Upper lobe of left lung (tissue), 4 donors: ENCODE measurements around the gene PPP4R3B.

Source experiments
- POLR2A ChIP-seq, 4 donors: fragments of 450-650 bp; IDR thresholded peaks; one replicate each; pipeline ENCODE4 v1.5.1; 2016 to 2017; ENCODE audit warnings: antibody characterized with exemption in 4 of 4, mild to moderate bottlenecking in 2 of 4
- POLR2AphosphoS5 ChIP-seq, 2 donors: sonication (generic); formaldehyde crosslinking; IDR thresholded peaks; one replicate each; pipeline ENCODE4 v1.5.1; 2017; ENCODE audit warnings: antibody characterized with exemption in 2 of 2
- TF ChIP-seq, protein P1 (sequence below), 6 experiments: fragments of 450-650 bp in 4 of 6; fragments of 200-600 bp in 2 of 6; sonication (generic) in 2 of 6; IDR thresholded peaks; one replicate each; pipeline ENCODE4 v1.5.1; 2016 to 2019; ENCODE audit warnings: antibody characterized with exemption in 6 of 6

- TF ChIP-seq, protein P1, sequence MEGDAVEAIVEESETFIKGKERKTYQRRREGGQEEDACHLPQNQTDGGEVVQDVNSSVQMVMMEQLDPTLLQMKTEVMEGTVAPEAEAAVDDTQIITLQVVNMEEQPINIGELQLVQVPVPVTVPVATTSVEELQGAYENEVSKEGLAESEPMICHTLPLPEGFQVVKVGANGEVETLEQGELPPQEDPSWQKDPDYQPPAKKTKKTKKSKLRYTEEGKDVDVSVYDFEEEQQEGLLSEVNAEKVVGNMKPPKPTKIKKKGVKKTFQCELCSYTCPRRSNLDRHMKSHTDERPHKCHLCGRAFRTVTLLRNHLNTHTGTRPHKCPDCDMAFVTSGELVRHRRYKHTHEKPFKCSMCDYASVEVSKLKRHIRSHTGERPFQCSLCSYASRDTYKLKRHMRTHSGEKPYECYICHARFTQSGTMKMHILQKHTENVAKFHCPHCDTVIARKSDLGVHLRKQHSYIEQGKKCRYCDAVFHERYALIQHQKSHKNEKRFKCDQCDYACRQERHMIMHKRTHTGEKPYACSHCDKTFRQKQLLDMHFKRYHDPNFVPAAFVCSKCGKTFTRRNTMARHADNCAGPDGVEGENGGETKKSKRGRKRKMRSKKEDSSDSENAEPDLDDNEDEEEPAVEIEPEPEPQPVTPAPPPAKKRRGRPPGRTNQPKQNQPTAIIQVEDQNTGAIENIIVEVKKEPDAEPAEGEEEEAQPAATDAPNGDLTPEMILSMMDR (IDR thresholded peaks at IDR 0.05) = no peak
- TF ChIP-seq POLR2A (IDR thresholded peaks at IDR 0.05) (no peak), POLR2AphosphoS5 (IDR thresholded peaks at IDR 0.05) (no peak)
These were observed 97.2 kb downstream of the PPP4R3B start for GRCh38 chr2:55519938-55520885.
